HG02938 (cell line): ENCODE results near the gene GSTK1.

ENCODE experiments used
- ATAC-seq: cut with Tn5 transposase; IDR thresholded peaks from one replicate; pipeline ENCODE4 v1.9.1; 2021; ENCODE audit warnings: mild to moderate bottlenecking, moderate library complexity; ENCODE audit not compliant: unreplicated experiment

The GSTK1 gene

GRCh38 chr7:143290293-143290692, 27.1 kb downstream of the GSTK1 start:
- no peak for ATAC-seq

GRCh38 chr7:143292876-143293275, 29.6 kb downstream of the GSTK1 start:
- no peak for ATAC-seq

- no peak for ATAC-seq
These were observed 32.6 kb downstream of the GSTK1 start for GRCh38 chr7:143295870-143296269.

GRCh38 chr7:143296686-143297085, 33.4 kb downstream of the GSTK1 start:
- no peak for ATAC-seq

- ATAC-seq, result no peak
These were observed 36.1 kb downstream of the GSTK1 start for GRCh38 chr7:143299346-143299745.

- ATAC-seq, result no peak
These were observed 36.6 kb downstream of the GSTK1 start for GRCh38 chr7:143299840-143300239.

GRCh38 chr7:143300959-143301935, 38.0 kb downstream of the GSTK1 start:
- no peak for ATAC-seq

GRCh38 chr7:143303733-143304132, 40.5 kb downstream of the GSTK1 start:
- ATAC-seq, result no peak

- ATAC-seq, result no peak
These were observed 41.7 kb downstream of the GSTK1 start for GRCh38 chr7:143304938-143305337.

- ATAC-seq, result no peak
These were observed 42.3 kb downstream of the GSTK1 start for GRCh38 chr7:143305423-143306070.

- no peak for ATAC-seq
These were observed 45.4 kb downstream of the GSTK1 start for GRCh38 chr7:143308632-143309031.

GRCh38 chr7:143314127-143314526, 50.9 kb downstream of the GSTK1 start:
- ATAC-seq, result no peak

- ATAC-seq, result no peak
These were observed 52.5 kb downstream of the GSTK1 start, which contains the start of gene CLCN1 for GRCh38 chr7:143315776-143316175. TSS of gene CLCN1 (plus strand) at chr7:143316111. CDS start at chr7:143316213, 102 bp downstream.

GRCh38 chr7:143316492-143316891, 53.3 kb downstream of the GSTK1 start:
- ATAC-seq, result no peak

GRCh38 chr7:143318661-143319060, 55.4 kb downstream of the GSTK1 start:
- no peak for ATAC-seq
